ENCODE data around the gene SLC35G1. TPM values are rescaled to one million over a fixed set of nuclear protein-coding genes. Genes with fewer than 3 reads are reported as not detected.

The SLC35G1 gene
- total RNA-seq, 1 donor from 2014 or later: 5.3 TPM

GRCh38 chr10:93947524-93947923, 53.7 kb downstream of the SLC35G1 start:
- TF ChIP-seq, protein P1, sequence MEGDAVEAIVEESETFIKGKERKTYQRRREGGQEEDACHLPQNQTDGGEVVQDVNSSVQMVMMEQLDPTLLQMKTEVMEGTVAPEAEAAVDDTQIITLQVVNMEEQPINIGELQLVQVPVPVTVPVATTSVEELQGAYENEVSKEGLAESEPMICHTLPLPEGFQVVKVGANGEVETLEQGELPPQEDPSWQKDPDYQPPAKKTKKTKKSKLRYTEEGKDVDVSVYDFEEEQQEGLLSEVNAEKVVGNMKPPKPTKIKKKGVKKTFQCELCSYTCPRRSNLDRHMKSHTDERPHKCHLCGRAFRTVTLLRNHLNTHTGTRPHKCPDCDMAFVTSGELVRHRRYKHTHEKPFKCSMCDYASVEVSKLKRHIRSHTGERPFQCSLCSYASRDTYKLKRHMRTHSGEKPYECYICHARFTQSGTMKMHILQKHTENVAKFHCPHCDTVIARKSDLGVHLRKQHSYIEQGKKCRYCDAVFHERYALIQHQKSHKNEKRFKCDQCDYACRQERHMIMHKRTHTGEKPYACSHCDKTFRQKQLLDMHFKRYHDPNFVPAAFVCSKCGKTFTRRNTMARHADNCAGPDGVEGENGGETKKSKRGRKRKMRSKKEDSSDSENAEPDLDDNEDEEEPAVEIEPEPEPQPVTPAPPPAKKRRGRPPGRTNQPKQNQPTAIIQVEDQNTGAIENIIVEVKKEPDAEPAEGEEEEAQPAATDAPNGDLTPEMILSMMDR (IDR thresholded peaks at IDR 0.05): no peak
- Mint-ChIP-seq H3K27me3 (ENCODE audit: low read depth) (no peaks in the 10 kb centered on the region), H3K36me3 (ENCODE audit: low read depth) (no peaks in the 10 kb centered on the region), H3K9me3 (ENCODE audit: low read depth) (no peaks in the 10 kb centered on the region), H3K4me3 (ENCODE audit: unreplicated experiment) (no peak overlapping the region), H3K27ac (ENCODE audit: unreplicated experiment) (peak overlapping the region; percentile 83), H3K4me1 (ENCODE audit: low read depth) (peaks cover 46% of the 10 kb centered on the region)
- DNase-seq (ENCODE audit: low spot score): no peak

GRCh38 chr10:93951905-93952304, 58.1 kb downstream of the SLC35G1 start:
- no peak overlapping the region for H3K4me3 Mint-ChIP-seq (ENCODE audit: unreplicated experiment)
- TF ChIP-seq, protein P1 (IDR thresholded peaks at IDR 0.05): no peak
- DNase-seq (ENCODE audit: low spot score): no peak
- H3K27ac Mint-ChIP-seq (ENCODE audit: unreplicated experiment): no peak overlapping the region
- H3K36me3 Mint-ChIP-seq (ENCODE audit: low read depth): no peaks in the 10 kb centered on the region
- H3K27me3 Mint-ChIP-seq (ENCODE audit: low read depth): no peaks in the 10 kb centered on the region
- H3K9me3 Mint-ChIP-seq (ENCODE audit: low read depth): no peaks in the 10 kb centered on the region
- H3K4me1 Mint-ChIP-seq (ENCODE audit: low read depth): peaks cover 19% of the 10 kb centered on the region

Other genes with a start within 250 kb of the SLC35G1 start
- gene FRA10AC1, start 191.4 kb upstream of the SLC35G1 start, total RNA-seq: 11.8 to 15.2 TPM (median 13.2 TPM) in 3 replicates
- 0.27 to 2.3 TPM (median 2.1 TPM) in 3 replicates for gene LGI1, start 136.0 kb upstream of the SLC35G1 start, total RNA-seq
- gene PLCE1, start 100.0 kb downstream of the SLC35G1 start, total RNA-seq: 9.9 to 14.7 TPM (median 10.6 TPM) in 3 replicates